ENCODE results near the gene ANXA11. TPM values are rescaled to one million over a fixed set of nuclear protein-coding genes. Genes with fewer than 3 reads are reported as not detected.

Gene ANXA11
- polyA plus RNA-seq, 4 donors = 140 to 156 (median 149) TPM

DNA sequence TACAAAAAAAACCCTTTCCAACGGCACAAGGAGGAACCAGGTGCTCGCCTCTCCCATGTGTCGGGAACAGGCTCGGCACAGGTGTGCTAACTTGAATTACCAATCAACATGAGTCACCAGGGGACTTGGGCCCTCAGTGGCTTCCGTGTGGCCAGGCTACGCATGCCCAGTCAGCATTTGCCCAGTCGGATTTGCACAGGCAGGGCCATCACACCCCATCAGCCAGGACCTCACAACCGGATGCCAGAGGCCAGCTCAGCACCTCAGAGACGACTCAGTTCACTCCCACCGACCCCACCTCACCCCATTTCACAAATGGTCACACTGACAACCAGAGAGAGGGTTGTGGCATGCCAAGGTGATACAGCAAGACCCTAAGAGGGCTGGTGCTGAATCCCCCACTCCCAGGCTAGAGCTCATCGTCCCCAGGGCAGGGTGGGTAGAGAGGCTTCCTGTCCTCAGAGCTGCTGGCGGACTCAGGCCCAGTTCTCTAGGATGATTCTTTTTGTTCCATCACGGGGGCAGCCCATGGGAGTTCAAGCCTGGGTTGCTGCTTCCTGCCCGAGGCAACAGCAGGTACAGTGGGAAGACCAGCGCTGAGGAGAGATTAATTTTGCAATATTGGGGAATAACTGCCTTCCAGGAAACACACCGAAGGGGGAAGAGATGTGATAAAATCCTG is 13.6 kb downstream of the ANXA11 start:
- DNase-seq (ENCODE audit: low read depth in 4 of 4, low spot score in 3 of 4) = no peak

GRCh38 chr10:80188713-80189112 is 16.6 kb downstream of the ANXA11 start:
- DNase-seq (ENCODE audit: low read depth in 4 of 4, low spot score in 3 of 4) = no peak

DNA sequence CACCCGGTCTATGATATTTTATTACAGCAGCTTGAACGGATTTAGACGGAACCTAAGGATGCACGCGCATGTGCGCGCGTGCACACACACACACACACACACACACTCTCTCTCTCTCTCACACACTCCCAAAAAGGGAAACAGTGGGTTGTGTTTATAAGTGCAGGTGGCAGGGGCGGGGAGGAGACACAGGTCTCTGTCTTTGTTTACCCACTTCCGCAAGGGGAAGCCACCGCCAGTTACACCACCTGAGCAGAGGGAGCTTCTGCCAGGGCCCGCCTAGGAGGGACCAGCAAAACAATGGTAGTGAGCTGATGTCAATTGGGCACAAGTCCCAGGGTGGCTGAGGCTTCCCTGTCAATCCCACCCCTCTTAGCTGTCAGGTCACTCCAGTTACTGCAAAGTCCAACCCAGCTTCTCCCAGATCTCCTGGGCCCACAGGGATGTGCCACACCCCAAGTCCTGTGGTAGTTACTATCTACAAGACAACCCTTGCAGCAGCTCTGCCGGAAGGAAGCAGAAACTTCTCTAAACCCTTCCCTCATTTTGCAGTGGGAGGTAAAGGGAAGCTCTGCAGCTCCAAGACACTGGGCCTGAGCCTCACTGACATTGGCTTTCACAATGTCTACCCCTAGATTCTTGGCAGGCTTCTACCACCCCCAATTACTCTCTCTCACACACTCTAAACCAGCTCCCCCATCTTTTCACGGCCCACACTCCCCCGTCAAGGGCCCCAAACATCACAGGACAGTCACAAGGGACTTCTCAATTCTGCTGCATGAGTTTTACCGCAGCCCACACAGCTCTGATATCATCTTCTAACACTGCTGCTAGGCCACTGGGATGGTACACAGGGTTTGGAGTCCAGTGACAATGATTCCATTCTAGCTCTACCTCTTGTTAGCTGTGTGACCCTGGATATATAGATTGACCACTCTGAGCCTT is 17.6 kb downstream of the ANXA11 start:
- DNase-seq (ENCODE audit: low read depth in 4 of 4, low spot score in 3 of 4) = no peak

- DNase-seq (ENCODE audit: low read depth in 4 of 4, low spot score in 3 of 4) = no peak
Measured at GRCh38 chr10:80187060-80187459, 18.3 kb downstream of the ANXA11 start.

GRCh38 chr10:80186364-80187012 is 18.8 kb downstream of the ANXA11 start:
- DNase-seq (ENCODE audit: low read depth in 4 of 4, low spot score in 3 of 4) = no peak

- no peak for DNase-seq (ENCODE audit: low read depth in 4 of 4, low spot score in 3 of 4)
Measured at GRCh38 chr10:80185578-80186299, 19.6 kb downstream of the ANXA11 start.

DNA sequence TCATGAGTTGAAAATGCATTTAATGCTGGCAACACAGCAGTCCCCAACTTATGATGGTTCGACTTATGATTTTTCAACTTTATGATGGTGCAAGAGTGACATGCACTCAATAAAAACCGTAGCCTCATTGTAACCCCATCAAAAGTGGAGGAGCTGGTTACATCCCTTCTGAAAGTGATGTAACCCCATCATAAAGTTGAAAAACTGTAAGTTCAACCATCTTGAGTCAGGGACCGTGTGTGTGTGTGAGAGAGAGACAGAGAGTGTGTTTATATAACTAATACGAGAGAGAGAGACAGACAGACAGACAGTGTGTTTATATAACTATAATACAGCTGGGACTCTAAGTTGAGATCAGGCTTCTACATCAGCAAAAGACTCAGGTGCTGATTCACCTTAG is 21.0 kb downstream of the ANXA11 start:
- DNase-seq (ENCODE audit: low read depth in 4 of 4, low spot score in 3 of 4) = no peak

DNA sequence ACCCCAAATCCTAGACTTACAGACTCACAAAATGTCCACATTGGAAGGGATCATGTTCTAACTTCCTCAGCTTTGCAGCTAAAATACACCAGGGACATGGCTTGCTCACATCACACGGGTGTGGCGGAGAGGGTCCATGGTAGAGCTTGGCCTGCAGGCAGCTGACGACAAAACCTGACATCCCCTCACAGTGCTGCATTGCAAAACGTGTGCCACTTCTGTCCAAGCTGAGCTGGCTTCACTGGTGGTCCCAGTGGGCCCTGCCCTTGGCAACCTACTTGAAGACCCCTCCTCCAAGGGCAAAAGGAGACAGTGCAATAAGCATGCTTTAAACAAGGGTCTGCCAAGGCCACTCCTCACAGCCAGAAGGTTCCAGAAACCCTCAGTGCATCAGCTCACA is 21.9 kb downstream of the ANXA11 start:
- DNase-seq (ENCODE audit: low read depth in 4 of 4, low spot score in 3 of 4) = no peak

- DNase-seq (ENCODE audit: low read depth in 4 of 4, low spot score in 3 of 4) = no peak
Measured at GRCh38 chr10:80182986-80183385, 22.4 kb downstream of the ANXA11 start.

- DNase-seq (ENCODE audit: low read depth in 4 of 4, low spot score in 3 of 4) = no peak
Measured at GRCh38 chr10:80177781-80178636, 27.3 kb downstream of the ANXA11 start.

- DNase-seq (ENCODE audit: low read depth in 4 of 4, low spot score in 3 of 4) = no peak
Measured at GRCh38 chr10:80176526-80176925, 28.8 kb downstream of the ANXA11 start.

DNA sequence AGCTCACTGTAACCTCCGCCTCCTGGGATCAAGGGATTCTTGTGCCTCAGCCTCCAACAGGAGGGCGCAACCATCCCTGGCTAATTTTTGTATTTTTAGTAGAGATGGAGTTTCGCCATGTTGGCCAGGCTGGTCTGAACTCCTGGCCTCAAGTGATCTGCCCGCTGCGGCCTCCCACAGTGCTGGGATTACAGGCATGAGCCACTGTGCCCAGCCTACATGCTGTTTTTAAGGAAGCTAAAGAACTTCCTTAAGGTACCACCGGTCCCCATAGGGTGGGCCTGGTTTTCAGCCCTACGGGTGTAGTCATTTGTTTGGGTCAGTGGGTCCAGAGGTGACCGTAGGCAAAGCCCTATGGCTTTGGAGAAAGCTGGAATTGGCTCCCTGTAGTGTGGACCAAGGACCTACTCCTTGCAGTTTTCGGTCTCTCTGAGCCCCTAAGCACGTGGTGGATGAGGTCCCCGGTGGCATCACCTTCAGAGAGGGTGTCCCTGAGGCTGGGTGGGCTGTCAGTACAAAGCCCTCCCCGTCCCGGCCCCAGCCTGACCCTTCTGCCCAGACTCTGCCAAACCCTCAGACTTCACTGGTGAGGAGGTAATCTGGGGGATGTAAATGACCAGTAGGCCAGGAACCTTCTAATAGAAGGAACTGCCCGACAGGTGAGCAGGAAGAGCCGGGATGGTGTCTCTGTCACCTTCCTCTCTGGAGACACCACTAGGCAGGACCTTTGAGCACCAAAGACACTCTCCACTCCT is 30.5 kb downstream of the ANXA11 start:
- no peak for DNase-seq (ENCODE audit: low read depth in 4 of 4, low spot score in 3 of 4)

DNA sequence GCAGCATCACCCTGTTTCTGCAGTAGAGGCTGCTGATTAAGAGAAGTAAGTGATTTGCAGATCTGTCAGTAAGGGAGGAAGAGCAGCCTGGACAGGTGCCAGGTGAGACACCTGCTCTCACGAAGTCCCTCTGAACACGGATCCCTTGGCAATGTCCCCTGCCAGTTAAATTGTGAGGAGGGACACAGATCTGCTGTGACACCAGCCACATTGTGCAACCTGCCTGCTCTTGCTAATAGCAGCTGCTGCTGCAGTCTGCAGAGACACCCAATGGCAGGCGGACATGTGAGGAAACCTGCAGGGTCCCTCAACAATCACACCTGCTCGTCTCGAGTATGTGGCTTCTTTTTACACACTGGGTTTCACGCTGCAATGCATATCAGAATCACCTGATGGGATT is 31.9 kb downstream of the ANXA11 start:
- no peak for DNase-seq (ENCODE audit: low read depth in 4 of 4, low spot score in 3 of 4)

DNA sequence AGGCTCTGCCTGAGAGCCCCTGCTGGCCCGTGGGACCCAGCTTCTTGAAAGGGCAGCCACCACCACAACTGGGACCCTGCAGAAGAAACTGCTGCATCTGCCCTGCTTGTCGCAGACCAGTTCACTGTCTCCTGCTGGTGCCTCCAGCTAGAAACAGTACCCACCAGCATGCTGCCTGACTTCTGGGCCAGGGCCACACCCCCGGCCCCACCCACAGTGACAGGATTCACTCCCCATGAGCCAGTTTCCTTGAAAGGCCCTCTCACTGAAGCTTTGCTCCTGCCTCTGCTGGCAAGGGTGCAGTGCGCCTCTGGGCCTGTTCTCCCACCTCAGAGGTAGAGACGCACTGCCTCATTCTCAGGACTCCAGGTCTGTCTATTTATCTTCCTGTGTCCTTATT is 32.4 kb downstream of the ANXA11 start:
- no peak for DNase-seq (ENCODE audit: low read depth in 4 of 4, low spot score in 3 of 4)

DNA sequence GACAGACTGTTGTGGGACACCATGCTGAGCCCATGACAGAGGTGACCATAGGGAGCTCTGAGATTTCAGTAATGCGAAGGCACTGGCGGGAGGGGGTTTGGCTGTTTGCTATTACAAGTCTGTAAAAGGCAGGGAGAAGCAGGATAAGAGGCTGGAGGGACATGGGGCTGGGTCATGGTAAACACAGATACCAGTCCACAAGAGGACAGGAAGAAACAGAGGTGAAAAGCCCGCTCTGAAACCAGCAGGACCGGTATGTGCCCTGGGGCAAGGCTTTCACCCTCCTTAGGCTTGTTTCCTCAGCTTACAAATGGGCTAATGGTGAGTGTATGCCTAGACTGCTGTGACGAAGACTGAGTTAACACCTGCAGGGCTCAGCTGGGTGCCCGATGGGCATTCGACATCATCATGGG is 34.1 kb downstream of the ANXA11 start:
- no peak for DNase-seq (ENCODE audit: low read depth in 4 of 4, low spot score in 3 of 4)

GRCh38 chr10:80170641-80171040 is 34.7 kb downstream of the ANXA11 start:
- no peak for DNase-seq (ENCODE audit: low read depth in 4 of 4, low spot score in 3 of 4)

DNA sequence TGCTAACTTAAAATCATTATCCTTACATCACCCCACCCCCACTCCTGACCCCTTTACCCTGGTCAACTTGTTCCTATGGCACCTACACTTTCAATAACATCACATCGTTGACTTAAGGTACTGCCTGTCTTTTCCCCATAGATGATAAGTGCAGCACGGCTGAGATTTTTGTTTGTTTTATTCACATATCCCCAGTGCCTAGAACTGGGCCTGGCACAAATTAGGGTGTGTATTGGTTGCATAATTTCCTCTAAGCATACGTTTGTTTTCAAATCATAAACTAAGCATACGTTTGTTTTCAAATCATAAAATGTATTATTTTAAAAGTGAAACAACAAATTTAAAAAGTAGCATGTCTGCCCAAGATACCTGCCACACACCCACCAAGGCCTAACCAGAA is 35.3 kb downstream of the ANXA11 start:
- DNase-seq (ENCODE audit: low read depth in 4 of 4, low spot score in 3 of 4) = no peak

- DNase-seq (ENCODE audit: low read depth in 4 of 4, low spot score in 3 of 4) = no peak
Measured at GRCh38 chr10:80168679-80169380, 36.5 kb downstream of the ANXA11 start.

DNA sequence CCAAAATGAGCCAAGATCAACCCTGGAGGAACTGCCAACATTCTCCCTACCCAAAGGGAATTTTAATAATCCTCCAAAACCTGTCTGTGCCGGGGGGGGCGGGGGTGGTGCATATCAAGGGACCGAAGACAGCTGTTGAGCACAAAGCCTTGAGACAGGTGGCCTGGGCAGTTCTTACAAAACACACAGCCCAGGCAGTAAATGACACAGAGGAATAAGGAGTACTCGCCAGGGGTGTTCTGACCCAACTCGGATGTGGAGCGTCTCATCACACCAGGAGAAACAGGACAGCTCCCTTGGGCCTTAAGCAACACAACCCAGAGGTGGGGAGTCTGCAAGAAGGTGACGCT is 37.2 kb downstream of the ANXA11 start:
- no peak for DNase-seq (ENCODE audit: low read depth in 4 of 4, low spot score in 3 of 4)
